Caco-2 (cell line): ENCODE results near the gene PLAA. TPM values are rescaled to one million over a fixed set of nuclear protein-coding genes. Genes with fewer than 3 reads are reported as not detected.

Experiments
- BruUV-seq: library from RNA; stranded (reverse); fragments of 400-500 nt; replicated peaks from 2 replicates; lab custom pipeline; 2021; lab: Mats Ljungman, UMichigan
- CTCF ChIA-PET: fragments of 300-600 bp; sonication (Branson Sonifier 250); formaldehyde crosslinking; loops from one replicate; lab custom pipeline; 2022; ENCODE audit warnings: antibody characterized with exemption; lab: Charles Lee
- POLR2A ChIA-PET: fragments of 300-600 bp; sonication (Branson Sonifier 250); formaldehyde crosslinking; loops from one replicate; lab custom pipeline; 2022; ENCODE audit warnings: antibody characterized with exemption; lab: Charles Lee
- DNase-seq, 2 experiments: peaks; one replicate each; pipeline versions ENCODE4 v3.0.0 to v3.0.0-alpha.2; 2020 to 2022
- H3K27me3 ChIP-seq: replicated peaks from 2 replicates; pipeline ENCODE4 v1.6.0; 2011; ENCODE audit warnings: low read length; ENCODE audit not compliant: control insufficient read depth, insufficient read depth
- H3K36me3 ChIP-seq: 2 replicates; pipeline ENCODE4 v1.5.1; 2011; ENCODE audit warnings: low read length; ENCODE audit not compliant: control insufficient read depth, insufficient read depth
- H3K4me1 ChIP-seq: fragments of 250-450 bp; sonication (Bioruptor Pico); 2 replicates; pipeline ENCODE4 v1.5.1; 2020; ENCODE audit warnings: mild to moderate bottlenecking
- H3K4me3 ChIP-seq: 2 replicates; pipeline ENCODE4 v1.5.1; 2011; ENCODE audit warnings: low read depth, mild to moderate bottlenecking, control low read depth, low read length
- H3K9me3 ChIP-seq: fragments of 250-450 bp; sonication (Bioruptor Pico); 2 replicates; pipeline ENCODE4 v1.5.1; 2020; ENCODE audit warnings: mild to moderate bottlenecking, moderate library complexity
- H3K27ac Mint-ChIP-seq: one replicate; pipeline ENCODE4 v1.8.0; 2022; ENCODE audit warnings: mixed read lengths; ENCODE audit not compliant: unreplicated experiment
- H3K27me3 Mint-ChIP-seq: one replicate; pipeline ENCODE4 v1.8.0; 2022; ENCODE audit warnings: mixed read lengths; ENCODE audit not compliant: insufficient read depth, unreplicated experiment
- H3K36me3 Mint-ChIP-seq: one replicate; pipeline ENCODE4 v1.8.0; 2022; ENCODE audit warnings: mild to moderate bottlenecking, mixed read lengths; ENCODE audit not compliant: insufficient read depth, unreplicated experiment
- H3K4me1 Mint-ChIP-seq: one replicate; pipeline ENCODE4 v1.8.0; 2022; ENCODE audit warnings: low read depth, mixed read lengths; ENCODE audit not compliant: unreplicated experiment
- H3K4me3 Mint-ChIP-seq: one replicate; pipeline ENCODE4 v1.8.0; 2022; ENCODE audit warnings: mild to moderate bottlenecking, moderate library complexity, mixed read lengths; ENCODE audit not compliant: unreplicated experiment
- H3K9me3 Mint-ChIP-seq: one replicate; pipeline ENCODE4 v1.8.0; 2022; ENCODE audit warnings: mixed read lengths; ENCODE audit not compliant: unreplicated experiment
- CTCF ChIP-seq, 2 experiments: fragments of 200-600 bp in 1 of 2; IDR thresholded peaks; 1 replicate in 1 of 2; 2 replicates in 1 of 2; pipeline versions ENCODE4 v1.5.1 to v1.8.0; 2011 to 2022; ENCODE audit warnings: antibody characterized with exemption in 1 of 2, control low read depth in 1 of 2, inconsistent platforms in 1 of 2, low read depth in 1 of 2, low read length in 1 of 2, mild to moderate bottlenecking in 1 of 2, moderate library complexity in 1 of 2; ENCODE audit not compliant: insufficient read depth in 1 of 2, severe bottlenecking in 1 of 2, unreplicated experiment in 1 of 2
- intact Hi-C: fragments of 100-400 bp; cut with micrococcal nuclease; formaldehyde crosslinking; loops from one replicate; pipeline ENCODE4 v1.10.0; 2022; ENCODE audit not compliant: unreplicated experiment
- total RNA-seq: library from RNA; stranded (reverse); gene quantifications from 2 replicates; pipeline ENCODE4 v1.2.3, GENCODE V29; 2022

PLAA gene
- total RNA-seq, 1 experiment from 2014 or later: 12.9 TPM

GRCh38 chr9:26971721-26972120, 24.7 kb upstream of the PLAA start:
- DNase-seq: no peak
- Mint-ChIP-seq H3K4me1 (no peaks in the 10 kb centered on the region), H3K36me3 (no peaks in the 10 kb centered on the region), H3K27ac (no peak overlapping the region), H3K4me3 (no peak overlapping the region), H3K9me3 (no peaks in the 10 kb centered on the region), H3K27me3 (no peaks in the 10 kb centered on the region)
- Histone ChIP-seq H3K27me3 (no peaks in the 10 kb centered on the region), H3K4me1 (no peaks in the 10 kb centered on the region), H3K36me3 (no peaks in the 10 kb centered on the region), H3K4me3 (no peak overlapping the region), H3K9me3 (no peaks in the 10 kb centered on the region)
- TF ChIP-seq CTCF (IDR thresholded peaks at IDR 0.05; ENCODE audit: insufficient read depth in 1 of 2, low read depth in 1 of 2, low read length in 1 of 2, severe bottlenecking in 1 of 2, unreplicated experiment in 1 of 2): no peak
- intact Hi-C loops: loop anchor here (10.0 kb wide), 1 partner anchor 107 kb away; no protein-coding TSS in a partner anchor
- POLR2A ChIA-PET: no interaction called here
- CTCF ChIA-PET: no interaction called here
- BruUV-seq: no TSS peak

- no peaks in the 10 kb centered on the region for H3K9me3 ChIP-seq
- Mint-ChIP-seq H3K36me3 (no peaks in the 10 kb centered on the region), H3K4me1 (no peaks in the 10 kb centered on the region), H3K27ac (no peak overlapping the region), H3K9me3 (no peaks in the 10 kb centered on the region), H3K27me3 (no peaks in the 10 kb centered on the region), H3K4me3 (peak overlapping the region; percentile 72)
- ChIA-PET POLR2A (no interaction called here), CTCF (no interaction called here)
- no peaks in the 10 kb centered on the region for H3K4me1 ChIP-seq
- H3K27me3 ChIP-seq: no peaks in the 10 kb centered on the region
- peak overlapping the region; percentile 50 for H3K4me3 ChIP-seq
- no peak for DNase-seq
- H3K36me3 ChIP-seq: no peaks in the 10 kb centered on the region
- TF ChIP-seq CTCF (IDR thresholded peaks at IDR 0.05; ENCODE audit: insufficient read depth in 1 of 2, low read depth in 1 of 2, low read length in 1 of 2, severe bottlenecking in 1 of 2, unreplicated experiment in 1 of 2): no peak
- intact Hi-C loops: loop anchor here (1.0 kb wide), 1 partner anchor 10 kb away; the partner anchor contains the start of gene PLAA
- BruUV-seq: no TSS peak
Measured at GRCh38 chr9:26956860-26957233, 9.8 kb upstream of the PLAA start.

GRCh38 chr9:26955921-26956859, 9.1 kb upstream of the PLAA start, which contains the start of gene IFT74:
TSS of gene IFT74 (plus strand) at chr9:26956412. CDS start at chr9:26961968, 5,556 bp downstream.
- Mint-ChIP-seq H3K36me3 (no peaks in the 10 kb centered on the region), H3K4me3 (peak within 1 kb of the TSS; percentile 72), H3K9me3 (no peaks in the 10 kb centered on the region), H3K27ac (peak within 1 kb of the TSS; percentile 75), H3K27me3 (no peaks in the 10 kb centered on the region), H3K4me1 (no peaks in the 10 kb centered on the region)
- Histone ChIP-seq H3K4me3 (peak within 1 kb of the TSS; percentile 50), H3K27me3 (no peaks in the 10 kb centered on the region), H3K36me3 (no peaks in the 10 kb centered on the region), H3K4me1 (no peaks in the 10 kb centered on the region), H3K9me3 (no peaks in the 10 kb centered on the region)
- CTCF ChIA-PET: no interaction called here
- TF ChIP-seq CTCF (IDR thresholded peaks at IDR 0.05; ENCODE audit: insufficient read depth in 1 of 2, low read depth in 1 of 2, low read length in 1 of 2, severe bottlenecking in 1 of 2, unreplicated experiment in 1 of 2): no peak
- intact Hi-C loops: loop anchor here (1.0 kb wide), 1 partner anchor 9 kb away; the partner anchor contains the start of gene PLAA
- BruUV-seq: TSS peak; percentile 56
- POLR2A ChIA-PET: interaction anchor here (1.0 kb wide), 1 partner anchor 9 kb away, joined by 5 read pairs; the partner anchor contains the start of gene PLAA
- peak; percentile 86 to 90 for DNase-seq
